Measurements from ENCODE around the gene SEMA5A. TPM values are rescaled to one million over a fixed set of nuclear protein-coding genes. Genes with fewer than 3 reads are reported as not detected.

SEMA5A gene
- total RNA-seq, 5 donors from 2014 or later (not counting 1 experiment from before 2014, with no cell fraction given), result 0.60 to 5.1 (median 1.5) TPM

DNA sequence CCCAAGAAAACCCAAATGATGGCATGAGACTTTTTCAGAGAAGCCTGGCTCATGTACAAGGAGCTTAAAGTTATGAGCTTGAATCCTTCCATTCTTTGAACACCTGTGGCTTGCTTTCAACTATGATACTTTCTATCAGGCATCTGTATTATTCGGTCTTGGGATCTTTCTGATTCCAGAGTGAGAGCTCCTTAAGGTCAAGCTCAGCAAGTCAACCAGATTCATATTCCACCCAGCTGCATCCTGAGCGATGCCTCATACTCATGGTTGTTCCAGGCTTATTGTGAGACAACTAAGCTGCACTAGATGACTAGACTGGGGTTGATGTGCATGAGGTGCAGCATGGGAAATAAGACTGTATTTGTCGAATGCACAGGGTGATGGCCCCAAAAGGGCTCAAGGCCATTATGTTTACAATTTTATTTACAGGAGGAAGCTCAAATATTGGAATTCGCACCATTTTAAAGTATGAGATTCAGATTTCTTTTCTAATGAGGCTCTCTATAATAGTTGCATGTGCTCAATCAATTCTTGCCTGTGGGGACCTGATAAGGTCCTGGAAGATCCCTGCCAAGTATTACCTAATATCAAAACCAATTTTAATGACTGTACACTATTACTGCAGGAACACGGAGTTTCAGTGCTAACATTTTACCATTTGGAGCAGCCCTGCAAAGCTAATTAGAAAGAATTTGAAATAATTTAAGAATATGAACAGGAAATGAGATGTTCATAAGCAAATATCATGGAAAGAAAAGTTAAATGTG, 453.8 kb downstream of the SEMA5A start:
- no peaks in the 10 kb centered on the region for H3K27me3 ChIP-seq (replicated peaks in 1 of 2; ENCODE audit: control insufficient read depth in 2 of 2, extremely low read depth in 1 of 2, insufficient read depth in 2 of 2, low read length in 1 of 2)
- Mint-ChIP-seq H3K4me3 (no peak overlapping the region), H3K27me3 (no peaks in the 10 kb centered on the region), H3K9me3 (peaks cover 1 to 11% (median 9%) of the 10 kb centered on the region in 3 donors), H3K4me1 (no peaks in the 10 kb centered on the region), H3K36me3 (no peaks in the 10 kb centered on the region), H3K27ac (no peak overlapping the region)
- DNase-seq (no peak), ATAC-seq (replicated peaks in 1 of 4) (no peak)
- no CpG with 5 or more reads among the region's 5 CpGs for WGBS (ENCODE audit: insufficient coverage)
- no peak overlapping the region for H3K27ac ChIP-seq (ENCODE audit: low read length)
- no peaks in the 10 kb centered on the region for H3K4me1 ChIP-seq (ENCODE audit: control insufficient read depth in 1 of 2, extremely low read depth in 1 of 2, insufficient read depth in 2 of 2, low read length in 2 of 2)
- no peak overlapping the region for H3K4me3 ChIP-seq (ENCODE audit: control insufficient read depth in 1 of 2, extremely low read depth in 1 of 2, low read length in 1 of 2)
- H3K9me3 ChIP-seq, result no peaks in the 10 kb centered on the region
- ChIA-PET CTCF (no interaction called here), POLR2A (interaction anchor here in 1 of 2 donors (0.5 to 0.6 kb wide), 2 partner anchors 1362 to 1663 kb away, joined by 3 to 4 read pairs; no protein-coding TSS in a partner anchor)
- no peaks in the 10 kb centered on the region for H3K36me3 ChIP-seq (ENCODE audit: control insufficient read depth in 2 of 2, extremely low read depth in 1 of 2, insufficient read depth in 1 of 2, low read length in 1 of 2)

GRCh38 chr5:9090381-9091026, 455.4 kb downstream of the SEMA5A start:
- DNase-seq (no peak), ATAC-seq (replicated peaks in 1 of 4) (no peak)
- Histone ChIP-seq H3K9me3 (no peaks in the 10 kb centered on the region), H3K36me3 (ENCODE audit: control insufficient read depth in 2 of 2, extremely low read depth in 1 of 2, insufficient read depth in 1 of 2, low read length in 1 of 2) (no peaks in the 10 kb centered on the region), H3K27me3 (replicated peaks in 1 of 2; ENCODE audit: control insufficient read depth in 2 of 2, extremely low read depth in 1 of 2, insufficient read depth in 2 of 2, low read length in 1 of 2) (no peaks in the 10 kb centered on the region), H3K4me3 (ENCODE audit: control insufficient read depth in 1 of 2, extremely low read depth in 1 of 2, low read length in 1 of 2) (no peak overlapping the region), H3K4me1 (ENCODE audit: control insufficient read depth in 1 of 2, extremely low read depth in 1 of 2, insufficient read depth in 2 of 2, low read length in 2 of 2) (no peaks in the 10 kb centered on the region), H3K27ac (ENCODE audit: low read length) (no peak overlapping the region)
- H3K27ac Mint-ChIP-seq, result no peak overlapping the region
- H3K4me3 Mint-ChIP-seq, result no peak overlapping the region
- no peaks in the 10 kb centered on the region for H3K27me3 Mint-ChIP-seq
- 67% methylated on average over 3 of the region's 7 CpGs for WGBS (ENCODE audit: insufficient coverage)
- no peaks in the 10 kb centered on the region for H3K36me3 Mint-ChIP-seq
- POLR2A ChIA-PET, result no interaction called here
- CTCF ChIA-PET, result no interaction called here
- H3K9me3 Mint-ChIP-seq, result peaks cover 8 to 10% (median 9%) of the 10 kb centered on the region in 3 donors
- no peaks in the 10 kb centered on the region for H3K4me1 Mint-ChIP-seq

DNA sequence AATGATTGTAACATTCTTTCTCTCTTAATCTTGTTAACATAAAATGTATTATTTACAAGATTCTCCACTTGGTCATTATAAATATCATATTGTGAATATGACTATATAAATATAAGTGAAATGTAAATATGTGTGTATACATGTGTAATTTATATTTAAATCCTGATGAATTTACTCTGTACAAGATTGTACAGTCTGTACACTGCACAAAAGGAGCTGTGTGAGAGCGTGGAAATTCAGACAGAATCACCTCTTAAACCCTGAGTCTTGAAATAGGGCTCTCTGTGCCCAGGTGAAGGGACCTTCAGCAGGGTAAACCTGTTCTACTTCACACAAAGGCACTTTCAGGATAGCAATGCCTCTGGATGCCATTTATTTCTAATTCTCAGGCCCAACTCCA, 456.0 kb downstream of the SEMA5A start:
- Histone ChIP-seq H3K27ac (ENCODE audit: low read length) (no peak overlapping the region), H3K36me3 (ENCODE audit: control insufficient read depth in 2 of 2, extremely low read depth in 1 of 2, insufficient read depth in 1 of 2, low read length in 1 of 2) (no peaks in the 10 kb centered on the region), H3K4me1 (ENCODE audit: control insufficient read depth in 1 of 2, extremely low read depth in 1 of 2, insufficient read depth in 2 of 2, low read length in 2 of 2) (no peaks in the 10 kb centered on the region), H3K27me3 (replicated peaks in 1 of 2; ENCODE audit: control insufficient read depth in 2 of 2, extremely low read depth in 1 of 2, insufficient read depth in 2 of 2, low read length in 1 of 2) (no peaks in the 10 kb centered on the region), H3K4me3 (ENCODE audit: control insufficient read depth in 1 of 2, extremely low read depth in 1 of 2, low read length in 1 of 2) (no peak overlapping the region), H3K9me3 (no peaks in the 10 kb centered on the region)
- ATAC-seq (replicated peaks in 1 of 4) (no peak), DNase-seq (no peak)
- Mint-ChIP-seq H3K4me1 (no peaks in the 10 kb centered on the region), H3K27ac (no peak overlapping the region), H3K27me3 (no peaks in the 10 kb centered on the region), H3K9me3 (peaks cover 9 to 10% (median 9%) of the 10 kb centered on the region in 3 donors), H3K36me3 (no peaks in the 10 kb centered on the region), H3K4me3 (no peak overlapping the region)
- no CpG with 5 or more reads among the region's 1 CpG for WGBS (ENCODE audit: insufficient coverage)
- ChIA-PET CTCF (no interaction called here), POLR2A (no interaction called here)

DNA sequence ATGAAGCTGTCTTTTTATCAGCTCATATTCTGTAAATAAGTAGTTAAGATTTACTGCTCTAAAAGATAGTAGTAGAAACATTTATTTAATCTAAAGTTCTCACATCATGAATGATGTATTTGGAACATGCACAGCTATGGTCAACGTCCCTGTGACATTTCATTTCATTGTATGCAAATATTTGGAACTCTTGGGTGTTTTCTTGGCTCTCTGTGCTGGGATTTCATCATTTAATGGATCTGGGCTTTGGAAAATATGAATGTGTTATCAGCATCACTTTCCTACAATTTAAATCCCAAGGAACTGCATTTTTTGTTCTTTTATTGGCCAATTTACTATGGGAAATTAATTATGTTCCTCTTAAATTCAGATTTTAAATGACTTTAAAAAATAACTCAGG, 462.9 kb downstream of the SEMA5A start:
- no peak for ATAC-seq (replicated peaks in 1 of 4)
- no peak overlapping the region for H3K27ac ChIP-seq (ENCODE audit: low read length)
- no peaks in the 10 kb centered on the region for H3K27me3 ChIP-seq (replicated peaks in 1 of 2; ENCODE audit: control insufficient read depth in 2 of 2, extremely low read depth in 1 of 2, insufficient read depth in 2 of 2, low read length in 1 of 2)
- Mint-ChIP-seq H3K36me3 (no peaks in the 10 kb centered on the region), H3K4me1 (no peaks in the 10 kb centered on the region), H3K9me3 (peaks cover 11 to 27% (median 20%) of the 10 kb centered on the region in 3 donors), H3K27ac (no peak overlapping the region), H3K27me3 (no peaks in the 10 kb centered on the region), H3K4me3 (no peak overlapping the region)
- H3K36me3 ChIP-seq (ENCODE audit: control insufficient read depth in 2 of 2, extremely low read depth in 1 of 2, insufficient read depth in 1 of 2, low read length in 1 of 2), result no peaks in the 10 kb centered on the region
- H3K4me3 ChIP-seq (ENCODE audit: control insufficient read depth in 1 of 2, extremely low read depth in 1 of 2, low read length in 1 of 2), result no peak overlapping the region
- no peaks in the 10 kb centered on the region for H3K9me3 ChIP-seq
- CTCF ChIA-PET, result no interaction called here
- no peak for DNase-seq
- no peaks in the 10 kb centered on the region for H3K4me1 ChIP-seq (ENCODE audit: control insufficient read depth in 1 of 2, extremely low read depth in 1 of 2, insufficient read depth in 2 of 2, low read length in 2 of 2)
- POLR2A ChIA-PET, result no interaction called here
- no CpG with 5 or more reads among the region's 1 CpG for WGBS (ENCODE audit: insufficient coverage)

- H3K36me3 Mint-ChIP-seq, result no peaks in the 10 kb centered on the region
- H3K4me3 ChIP-seq (ENCODE audit: control insufficient read depth in 1 of 2, extremely low read depth in 1 of 2, low read length in 1 of 2), result no peak overlapping the region
- H3K36me3 ChIP-seq (ENCODE audit: control insufficient read depth in 2 of 2, extremely low read depth in 1 of 2, insufficient read depth in 1 of 2, low read length in 1 of 2), result no peaks in the 10 kb centered on the region
- H3K27me3 Mint-ChIP-seq, result no peaks in the 10 kb centered on the region
- no peak overlapping the region for H3K4me3 Mint-ChIP-seq
- H3K27ac Mint-ChIP-seq, result no peak overlapping the region
- H3K27ac ChIP-seq (ENCODE audit: low read length), result no peak overlapping the region
- H3K9me3 ChIP-seq, result no peaks in the 10 kb centered on the region
- H3K27me3 ChIP-seq (replicated peaks in 1 of 2; ENCODE audit: control insufficient read depth in 2 of 2, extremely low read depth in 1 of 2, insufficient read depth in 2 of 2, low read length in 1 of 2), result no peaks in the 10 kb centered on the region
- ChIA-PET CTCF (no interaction called here), POLR2A (no interaction called here)
- peaks cover 0 to 3% (median 2%) of the 10 kb centered on the region in 3 donors for H3K9me3 Mint-ChIP-seq
- ATAC-seq (replicated peaks in 1 of 4) (no peak), DNase-seq (no peak)
- H3K4me1 ChIP-seq (ENCODE audit: control insufficient read depth in 1 of 2, extremely low read depth in 1 of 2, insufficient read depth in 2 of 2, low read length in 2 of 2), result no peaks in the 10 kb centered on the region
- WGBS (ENCODE audit: insufficient coverage), result 80% methylated on average over 2 of the region's 4 CpGs
- no peaks in the 10 kb centered on the region for H3K4me1 Mint-ChIP-seq
Observed at GRCh38 chr5:9072701-9073100, 473.2 kb downstream of the SEMA5A start.

DNA sequence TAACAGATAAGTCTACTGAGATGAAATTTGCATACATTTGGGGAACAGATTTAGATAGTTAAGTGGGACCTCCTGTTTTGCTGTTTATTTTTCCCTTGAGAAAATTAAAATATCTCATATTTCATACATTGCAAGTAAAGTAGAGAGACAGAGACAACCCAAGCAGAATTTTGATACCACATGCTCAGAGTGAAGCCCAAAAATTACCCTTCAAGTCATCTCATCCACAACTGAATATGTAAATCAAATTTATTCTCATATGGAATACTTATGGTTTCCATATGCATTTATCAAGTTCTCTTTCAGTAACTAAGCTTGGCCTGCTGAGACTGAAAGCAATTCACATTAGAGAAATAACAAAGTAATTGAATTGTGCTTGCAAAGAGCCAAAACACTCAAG, 474.4 kb downstream of the SEMA5A start:
- no peak overlapping the region for H3K27ac ChIP-seq (ENCODE audit: low read length)
- POLR2A ChIA-PET, result no interaction called here
- no peaks in the 10 kb centered on the region for H3K4me1 ChIP-seq (ENCODE audit: control insufficient read depth in 1 of 2, extremely low read depth in 1 of 2, insufficient read depth in 2 of 2, low read length in 2 of 2)
- Mint-ChIP-seq H3K27ac (no peak overlapping the region), H3K9me3 (peaks cover 0 to 3% (median 2%) of the 10 kb centered on the region in 3 donors), H3K36me3 (no peaks in the 10 kb centered on the region), H3K4me1 (no peaks in the 10 kb centered on the region), H3K4me3 (no peak overlapping the region), H3K27me3 (no peaks in the 10 kb centered on the region)
- H3K4me3 ChIP-seq (ENCODE audit: control insufficient read depth in 1 of 2, extremely low read depth in 1 of 2, low read length in 1 of 2), result no peak overlapping the region
- no peaks in the 10 kb centered on the region for H3K36me3 ChIP-seq (ENCODE audit: control insufficient read depth in 2 of 2, extremely low read depth in 1 of 2, insufficient read depth in 1 of 2, low read length in 1 of 2)
- ATAC-seq (replicated peaks in 1 of 4), result no peak
- no peaks in the 10 kb centered on the region for H3K9me3 ChIP-seq
- CTCF ChIA-PET, result no interaction called here
- no peaks in the 10 kb centered on the region for H3K27me3 ChIP-seq (replicated peaks in 1 of 2; ENCODE audit: control insufficient read depth in 2 of 2, extremely low read depth in 1 of 2, insufficient read depth in 2 of 2, low read length in 1 of 2)
- DNase-seq, result no peak

All from T-cell (primary cell).